Cardiac muscle cell (in vitro differentiated cells and primary cell): ENCODE data around the gene LOXL3. TPM values are rescaled to one million over a fixed set of nuclear protein-coding genes. Genes with fewer than 3 reads are reported as not detected.

Source experiments
- DNase-seq, 2 donors: peaks; one replicate each; pipeline versions ENCODE4 v3.0.0 to v3.0.0-alpha.2; 2010 to 2017; ENCODE audit warnings: low read depth in 1 of 2, low spot score in 1 of 2
- H3K27ac ChIP-seq: fragments of 200-600 bp; sonication (generic); 2 replicates; pipeline ENCODE4 v1.5.1; 2016
- H3K27me3 ChIP-seq: fragments of 200-600 bp; sonication (generic); 2 replicates; pipeline ENCODE4 v1.6.0; 2016; ENCODE audit warnings: control low read depth
- H3K36me3 ChIP-seq: fragments of 200-600 bp; sonication (generic); 2 replicates; pipeline ENCODE4 v1.5.1; 2016; ENCODE audit warnings: control low read depth
- H3K4me1 ChIP-seq: fragments of 200-600 bp; sonication (generic); 2 replicates; pipeline ENCODE4 v1.8.1; 2017; ENCODE audit warnings: low read depth, mild to moderate bottlenecking, mixed run types
- H3K4me3 ChIP-seq: fragments of 200-600 bp; sonication (generic); 2 replicates; pipeline ENCODE4 v1.5.1; 2016; ENCODE audit warnings: mild to moderate bottlenecking
- H3K9me3 ChIP-seq: fragments of 200-600 bp; sonication (generic); 2 replicates; pipeline ENCODE4 v1.5.1; 2017; ENCODE audit warnings: low read depth, mild to moderate bottlenecking, control low read depth
- CTCF ChIP-seq: IDR thresholded peaks from 2 replicates; pipeline ENCODE4 v1.5.1; 2012; ENCODE audit warnings: low read depth, mild to moderate bottlenecking, low read length
- polyA plus RNA-seq: library from polyadenylated mRNA; unstranded; fragments of >200 nt; fragmentation: Nextera tagmentation; extraction: Ambion mirVana; gene quantifications from 2 replicates; pipeline ENCODE4 v1.2.1, GENCODE V29; 2016
- total RNA-seq: library from RNA; depleted of rRNA; stranded (reverse); fragments of >200 nt; gene quantifications from 2 replicates; pipeline ENCODE4 v1.2.3, GENCODE V29; 2016

The LOXL3 gene
- total and polyA plus RNA-seq, 2 experiments from 2014 or later = 13.4 to 43.3 TPM

- H3K9me3 ChIP-seq = no peaks in the 10 kb centered on the region
- H3K27me3 ChIP-seq = peaks cover 89% of the 10 kb centered on the region
- H3K27ac ChIP-seq = no peak overlapping the region
- no peak for DNase-seq
- no peaks in the 10 kb centered on the region for H3K36me3 ChIP-seq
- H3K4me1 ChIP-seq = no peaks in the 10 kb centered on the region
- no peak for TF ChIP-seq CTCF
- no peak overlapping the region for H3K4me3 ChIP-seq
Observed at GRCh38 chr2:74512744-74513604, 40.8 kb downstream of the LOXL3 start.

- no peak for TF ChIP-seq CTCF
- no peak overlapping the region for H3K4me3 ChIP-seq
- H3K27me3 ChIP-seq = peaks cover 72% of the 10 kb centered on the region
- H3K4me1 ChIP-seq = no peaks in the 10 kb centered on the region
- DNase-seq = no peak
- H3K36me3 ChIP-seq = no peaks in the 10 kb centered on the region
- no peaks in the 10 kb centered on the region for H3K9me3 ChIP-seq
- H3K27ac ChIP-seq = no peak overlapping the region
Observed at GRCh38 chr2:74511104-74511989, 42.4 kb downstream of the LOXL3 start.

- Histone ChIP-seq H3K27me3 (peaks cover 67% of the 10 kb centered on the region), H3K27ac (no peak overlapping the region), H3K4me3 (no peak overlapping the region), H3K36me3 (peaks cover 2% of the 10 kb centered on the region), H3K9me3 (no peaks in the 10 kb centered on the region), H3K4me1 (no peaks in the 10 kb centered on the region)
- DNase-seq = no peak
- no peak for TF ChIP-seq CTCF
Observed at GRCh38 chr2:74510272-74510671, 43.5 kb downstream of the LOXL3 start.

- no peak for TF ChIP-seq CTCF
- H3K36me3 ChIP-seq = peaks cover 4% of the 10 kb centered on the region
- H3K27ac ChIP-seq = peak overlapping the region; percentile 95
- H3K4me3 ChIP-seq = peak overlapping the region; percentile 74
- peaks cover 67% of the 10 kb centered on the region for H3K27me3 ChIP-seq
- no peaks in the 10 kb centered on the region for H3K9me3 ChIP-seq
- peak in 1 of 2 donors; percentile 58 for DNase-seq
- no peaks in the 10 kb centered on the region for H3K4me1 ChIP-seq
Observed at GRCh38 chr2:74507926-74508520, 45.7 kb downstream of the LOXL3 start.

- Histone ChIP-seq H3K9me3 (no peaks in the 10 kb centered on the region), H3K4me1 (no peaks in the 10 kb centered on the region), H3K27me3 (peaks cover 67% of the 10 kb centered on the region), H3K27ac (peak within 1 kb of the TSS; percentile 95), H3K36me3 (peaks cover 4% of the 10 kb centered on the region), H3K4me3 (peak within 1 kb of the TSS; percentile 74)
- DNase-seq = peak; percentile 98
- peak; percentile 53 for TF ChIP-seq CTCF
Observed at GRCh38 chr2:74507145-74507925, 46.4 kb downstream of the LOXL3 start, which contains the start of gene PCGF1. Gene PCGF1 (minus strand): TSS chr2:74507695. CDS start chr2:74507668, 27 bp downstream.
